Panc1 (cell line): ENCODE results near the gene GPC3.

Experiments used
- POLR2AphosphoS5 ChIP-seq: IDR thresholded peaks from 2 replicates; pipeline ENCODE4 v1.6.1; 2012; ENCODE audit warnings: mild to moderate bottlenecking, low read depth, low read length, moderate library complexity
- SIN3A ChIP-seq: IDR thresholded peaks from 2 replicates; pipeline ENCODE4 v1.6.1; 2012; ENCODE audit warnings: low read depth, mild to moderate bottlenecking, low read length, moderate library complexity, borderline replicate concordance; ENCODE audit not compliant: insufficient read depth
- TCF7L2 ChIP-seq: IDR thresholded peaks from 2 replicates; pipeline ENCODE4 v1.6.1; 2011; ENCODE audit warnings: mild to moderate bottlenecking, low read depth, low read length, inconsistent platforms
- TF ChIP-seq, protein P1 (sequence below): fragments of 450-650 bp; IDR thresholded peaks from 2 replicates; pipeline ENCODE4 v1.5.1; 2017; ENCODE audit warnings: mild to moderate bottlenecking
- TF ChIP-seq, protein P2 (sequence below), 2 experiments: IDR thresholded peaks; 2 replicates each; pipeline ENCODE4 v1.6.1; 2011 to 2012; ENCODE audit warnings: low read depth in 2 of 2, control low read depth in 1 of 2, low read length in 1 of 2, mild to moderate bottlenecking in 1 of 2, moderate library complexity in 1 of 2; ENCODE audit not compliant: insufficient read depth in 1 of 2

DNA sequence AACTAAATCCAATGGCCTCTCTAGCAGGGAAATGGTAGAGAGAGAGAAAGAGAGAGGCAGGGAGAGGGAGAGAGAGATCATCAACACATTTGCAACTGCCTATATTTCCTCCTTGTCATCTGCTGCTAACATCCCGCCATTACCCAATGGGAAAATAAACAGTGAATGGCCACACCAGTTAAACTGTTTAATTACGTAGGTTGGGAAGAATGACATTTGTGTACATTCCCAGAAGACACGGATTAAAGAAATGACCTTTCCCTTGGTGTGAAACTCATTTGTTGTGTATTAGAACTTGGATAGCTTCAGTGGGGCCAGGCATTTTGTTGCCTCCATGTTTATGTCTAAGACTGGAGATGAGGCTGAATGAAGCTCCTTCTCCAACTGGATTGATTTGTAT lies 474.4 kb downstream of the GPC3 start:
- TF ChIP-seq, protein P1, sequence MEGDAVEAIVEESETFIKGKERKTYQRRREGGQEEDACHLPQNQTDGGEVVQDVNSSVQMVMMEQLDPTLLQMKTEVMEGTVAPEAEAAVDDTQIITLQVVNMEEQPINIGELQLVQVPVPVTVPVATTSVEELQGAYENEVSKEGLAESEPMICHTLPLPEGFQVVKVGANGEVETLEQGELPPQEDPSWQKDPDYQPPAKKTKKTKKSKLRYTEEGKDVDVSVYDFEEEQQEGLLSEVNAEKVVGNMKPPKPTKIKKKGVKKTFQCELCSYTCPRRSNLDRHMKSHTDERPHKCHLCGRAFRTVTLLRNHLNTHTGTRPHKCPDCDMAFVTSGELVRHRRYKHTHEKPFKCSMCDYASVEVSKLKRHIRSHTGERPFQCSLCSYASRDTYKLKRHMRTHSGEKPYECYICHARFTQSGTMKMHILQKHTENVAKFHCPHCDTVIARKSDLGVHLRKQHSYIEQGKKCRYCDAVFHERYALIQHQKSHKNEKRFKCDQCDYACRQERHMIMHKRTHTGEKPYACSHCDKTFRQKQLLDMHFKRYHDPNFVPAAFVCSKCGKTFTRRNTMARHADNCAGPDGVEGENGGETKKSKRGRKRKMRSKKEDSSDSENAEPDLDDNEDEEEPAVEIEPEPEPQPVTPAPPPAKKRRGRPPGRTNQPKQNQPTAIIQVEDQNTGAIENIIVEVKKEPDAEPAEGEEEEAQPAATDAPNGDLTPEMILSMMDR, result no peak
- TF ChIP-seq SIN3A, result no peak
- no peak for TF ChIP-seq POLR2AphosphoS5
- TF ChIP-seq, protein P2, sequence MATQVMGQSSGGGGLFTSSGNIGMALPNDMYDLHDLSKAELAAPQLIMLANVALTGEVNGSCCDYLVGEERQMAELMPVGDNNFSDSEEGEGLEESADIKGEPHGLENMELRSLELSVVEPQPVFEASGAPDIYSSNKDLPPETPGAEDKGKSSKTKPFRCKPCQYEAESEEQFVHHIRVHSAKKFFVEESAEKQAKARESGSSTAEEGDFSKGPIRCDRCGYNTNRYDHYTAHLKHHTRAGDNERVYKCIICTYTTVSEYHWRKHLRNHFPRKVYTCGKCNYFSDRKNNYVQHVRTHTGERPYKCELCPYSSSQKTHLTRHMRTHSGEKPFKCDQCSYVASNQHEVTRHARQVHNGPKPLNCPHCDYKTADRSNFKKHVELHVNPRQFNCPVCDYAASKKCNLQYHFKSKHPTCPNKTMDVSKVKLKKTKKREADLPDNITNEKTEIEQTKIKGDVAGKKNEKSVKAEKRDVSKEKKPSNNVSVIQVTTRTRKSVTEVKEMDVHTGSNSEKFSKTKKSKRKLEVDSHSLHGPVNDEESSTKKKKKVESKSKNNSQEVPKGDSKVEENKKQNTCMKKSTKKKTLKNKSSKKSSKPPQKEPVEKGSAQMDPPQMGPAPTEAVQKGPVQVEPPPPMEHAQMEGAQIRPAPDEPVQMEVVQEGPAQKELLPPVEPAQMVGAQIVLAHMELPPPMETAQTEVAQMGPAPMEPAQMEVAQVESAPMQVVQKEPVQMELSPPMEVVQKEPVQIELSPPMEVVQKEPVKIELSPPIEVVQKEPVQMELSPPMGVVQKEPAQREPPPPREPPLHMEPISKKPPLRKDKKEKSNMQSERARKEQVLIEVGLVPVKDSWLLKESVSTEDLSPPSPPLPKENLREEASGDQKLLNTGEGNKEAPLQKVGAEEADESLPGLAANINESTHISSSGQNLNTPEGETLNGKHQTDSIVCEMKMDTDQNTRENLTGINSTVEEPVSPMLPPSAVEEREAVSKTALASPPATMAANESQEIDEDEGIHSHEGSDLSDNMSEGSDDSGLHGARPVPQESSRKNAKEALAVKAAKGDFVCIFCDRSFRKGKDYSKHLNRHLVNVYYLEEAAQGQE (IDR thresholded peaks at IDR 0.05; ENCODE audit: insufficient read depth in 1 of 2, low read depth in 2 of 2, low read length in 1 of 2), result no peak
- no peak for TF ChIP-seq TCF7L2
